Measurements from ENCODE around the gene CLIP4.

CLIP4 gene

GRCh38 chr2:29218071-29218470 is 102.9 kb downstream of the CLIP4 start:
- TF ChIP-seq CTCF (IDR thresholded peaks at IDR 0.05; ENCODE audit: low read depth, low read length) = no peak
- no peak overlapping the region for H3K27ac ChIP-seq
- DNase-seq = no peak
- H3K27me3 ChIP-seq (ENCODE audit: insufficient read depth, low read depth, severe bottlenecking) = no peaks in the 10 kb centered on the region
- H3K36me3 ChIP-seq = no peaks in the 10 kb centered on the region
- no peaks in the 10 kb centered on the region for H3K9me3 ChIP-seq (ENCODE audit: severe bottlenecking)
- H3K4me3 ChIP-seq (ENCODE audit: low read depth, low read length) = no peak overlapping the region

- DNase-seq = no peak
- Histone ChIP-seq H3K4me3 (ENCODE audit: low read depth, low read length) (no peak overlapping the region), H3K27me3 (ENCODE audit: insufficient read depth, low read depth, severe bottlenecking) (no peaks in the 10 kb centered on the region), H3K9me3 (ENCODE audit: severe bottlenecking) (no peaks in the 10 kb centered on the region), H3K36me3 (no peaks in the 10 kb centered on the region), H3K27ac (no peak overlapping the region)
- TF ChIP-seq CTCF (IDR thresholded peaks at IDR 0.05; ENCODE audit: low read depth, low read length) = no peak
Measured at GRCh38 chr2:29218550-29219125, 103.4 kb downstream of the CLIP4 start.

- Histone ChIP-seq H3K27me3 (ENCODE audit: insufficient read depth, low read depth, severe bottlenecking) (no peaks in the 10 kb centered on the region), H3K9me3 (ENCODE audit: severe bottlenecking) (no peaks in the 10 kb centered on the region), H3K36me3 (no peaks in the 10 kb centered on the region), H3K27ac (no peak overlapping the region), H3K4me3 (ENCODE audit: low read depth, low read length) (no peak overlapping the region)
- no peak for DNase-seq
- TF ChIP-seq CTCF (IDR thresholded peaks at IDR 0.05; ENCODE audit: low read depth, low read length) = no peak
Measured at GRCh38 chr2:29219374-29219773, 104.2 kb downstream of the CLIP4 start.

GRCh38 chr2:29220506-29221270 is 105.5 kb downstream of the CLIP4 start:
- Histone ChIP-seq H3K36me3 (no peaks in the 10 kb centered on the region), H3K27ac (no peak overlapping the region), H3K27me3 (ENCODE audit: insufficient read depth, low read depth, severe bottlenecking) (no peaks in the 10 kb centered on the region), H3K4me3 (ENCODE audit: low read depth, low read length) (no peak overlapping the region), H3K9me3 (ENCODE audit: severe bottlenecking) (no peaks in the 10 kb centered on the region)
- DNase-seq = no peak
- no peak for TF ChIP-seq CTCF (IDR thresholded peaks at IDR 0.05; ENCODE audit: low read depth, low read length)

GRCh38 chr2:29222381-29223179 is 107.4 kb downstream of the CLIP4 start:
- no peak overlapping the region for H3K4me3 ChIP-seq (ENCODE audit: low read depth, low read length)
- H3K9me3 ChIP-seq (ENCODE audit: severe bottlenecking) = no peaks in the 10 kb centered on the region
- H3K36me3 ChIP-seq = no peaks in the 10 kb centered on the region
- DNase-seq = no peak
- no peaks in the 10 kb centered on the region for H3K27me3 ChIP-seq (ENCODE audit: insufficient read depth, low read depth, severe bottlenecking)
- no peak overlapping the region for H3K27ac ChIP-seq
- TF ChIP-seq CTCF (IDR thresholded peaks at IDR 0.05; ENCODE audit: low read depth, low read length) = no peak
